Endothelial cell of umbilical vein (primary cell): Measurements from ENCODE around the gene CELA2B. TPM values are rescaled to one million over a fixed set of nuclear protein-coding genes. Genes with fewer than 3 reads are reported as not detected.

Experiments used
- BruUV-seq: library from RNA; stranded (reverse); fragments of 400-500 nt; replicated peaks from 2 replicates; lab custom pipeline; 2021; lab: Mats Ljungman, UMichigan
- CTCF ChIA-PET: fragments of 300-600, 350-600 bp; sonication (Branson Sonifier 250); formaldehyde crosslinking; loops from one replicate; lab custom pipeline; 2021; ENCODE audit warnings: antibody characterized with exemption, inconsistent platforms; lab: Charles Lee
- POLR2A ChIA-PET: fragments of 300-600, 350-600 bp; sonication (Branson Sonifier 250); formaldehyde crosslinking; loops from one replicate; lab custom pipeline; 2021; ENCODE audit warnings: antibody characterized with exemption, inconsistent platforms; lab: Charles Lee
- DNase-seq: peaks from one replicate; pipeline ENCODE4 v3.0.0-alpha.2; 2011; ENCODE audit warnings: low read depth, low spot score
- FAIRE-seq: peaks from 2 replicates; lab custom pipeline; 2011; peaks lifted over from hg19 to GRCh38; lab: Jason Lieb, UNC
- H2AFZ ChIP-seq: 2 replicates; pipeline ENCODE4 v1.6.0; 2012; ENCODE audit warnings: low read depth, low read length, control low read depth, inconsistent platforms
- H3K27ac ChIP-seq: 2 replicates; pipeline ENCODE4 v1.5.1; 2011; ENCODE audit warnings: low read depth, mild to moderate bottlenecking, control low read depth, low read length, moderate library complexity; ENCODE audit not compliant: insufficient read depth
- H3K27me3 ChIP-seq, 2 experiments: 2 replicates each; pipeline versions ENCODE4 v1.6.0 to v1.6.1; 2011; ENCODE audit warnings: low read length in 2 of 2, mixed read lengths in 1 of 2; ENCODE audit not compliant: control insufficient read depth in 2 of 2, insufficient read depth in 2 of 2
- H3K36me3 ChIP-seq, 2 experiments: 2 replicates in 1 of 2; 3 replicates in 1 of 2; pipeline ENCODE4 v1.5.1; 2011; ENCODE audit warnings: low read length in 2 of 2, mild to moderate bottlenecking in 1 of 2, moderate library complexity in 1 of 2; ENCODE audit not compliant: control insufficient read depth in 2 of 2, insufficient read depth in 2 of 2; ENCODE audit errors: extremely low read depth in 1 of 2
- H3K4me1 ChIP-seq: 3 replicates; pipeline ENCODE4 v1.5.1; 2011; ENCODE audit warnings: mild to moderate bottlenecking, low read length; ENCODE audit not compliant: control insufficient read depth, insufficient read depth; ENCODE audit errors: extremely low read depth
- H3K4me2 ChIP-seq: 2 replicates; pipeline ENCODE4 v1.6.1; 2011; ENCODE audit warnings: low read length, control low read depth, mixed read lengths; ENCODE audit not compliant: insufficient read depth
- H3K4me3 ChIP-seq, 3 experiments: fragments of 200-600 bp in 1 of 3; sonication (generic), shearing (Covaris generic) in 1 of 3; replicated peaks in 1 of 3; 2 replicates each; pipeline ENCODE4 v1.5.1; 2011 to 2016; ENCODE audit warnings: control low read depth in 3 of 3, low read length in 3 of 3, mild to moderate bottlenecking in 2 of 3, inconsistent platforms in 1 of 3, low read depth in 1 of 3, moderate library complexity in 1 of 3; ENCODE audit not compliant: insufficient read depth in 1 of 3
- H3K79me2 ChIP-seq: 2 replicates; pipeline ENCODE4 v1.6.0; 2012; ENCODE audit warnings: low read length, inconsistent platforms; ENCODE audit not compliant: control insufficient read depth, insufficient read depth
- H3K9ac ChIP-seq: replicated peaks from 2 replicates; pipeline ENCODE3; 2011; ENCODE audit warnings: low read length, control low read depth; ENCODE audit not compliant: insufficient read depth; ENCODE audit errors: extremely low read depth
- H3K9me1 ChIP-seq: replicated peaks from 3 replicates; pipeline ENCODE4 v1.6.0; 2011; ENCODE audit warnings: mild to moderate bottlenecking, low read length; ENCODE audit not compliant: control insufficient read depth, insufficient read depth; ENCODE audit errors: extremely low read depth
- H3K9me3 ChIP-seq: replicated peaks from 2 replicates; pipeline ENCODE4 v1.5.1; 2012; ENCODE audit warnings: low read length, inconsistent platforms; ENCODE audit not compliant: control insufficient read depth, insufficient read depth
- H4K20me1 ChIP-seq: replicated peaks from 2 replicates; pipeline ENCODE3; 2011; ENCODE audit warnings: mild to moderate bottlenecking, low read length; ENCODE audit not compliant: control insufficient read depth, insufficient read depth; ENCODE audit errors: extremely low read depth
- CTCF ChIP-seq, 2 donors: IDR thresholded peaks; 1 replicate in 1 of 2; 2 replicates in 1 of 2; pipeline ENCODE4 v1.5.1; 2011; ENCODE audit warnings: low read length in 2 of 2, mild to moderate bottlenecking in 2 of 2, moderate library complexity in 2 of 2, control low read depth in 1 of 2, inconsistent platforms in 1 of 2, low read depth in 1 of 2; ENCODE audit not compliant: insufficient read depth in 1 of 2; ENCODE audit errors: extremely low read depth in 1 of 2
- EZH2 ChIP-seq: IDR thresholded peaks from 2 replicates; pipeline ENCODE4 v1.6.1; 2012; ENCODE audit warnings: borderline replicate concordance, low read depth, mild to moderate bottlenecking, moderate library complexity, low read length, inconsistent platforms; ENCODE audit not compliant: severe bottlenecking
- FOS ChIP-seq: IDR thresholded peaks from 2 replicates; pipeline ENCODE4 v1.6.1; 2011; ENCODE audit warnings: mild to moderate bottlenecking, low read length, moderate library complexity, borderline replicate concordance; ENCODE audit not compliant: insufficient read depth
- GATA2 ChIP-seq: IDR thresholded peaks from 2 replicates; pipeline ENCODE4 v1.7.0; 2011; ENCODE audit warnings: low read depth, mild to moderate bottlenecking, moderate library complexity, mixed read lengths, low read length; ENCODE audit not compliant: insufficient read length, insufficient read depth
- JUN ChIP-seq: IDR thresholded peaks from 2 replicates; pipeline ENCODE4 v1.6.1; 2011; ENCODE audit warnings: borderline replicate concordance, low read depth; ENCODE audit not compliant: insufficient read length, insufficient read depth
- MYC ChIP-seq: IDR thresholded peaks from one replicate; pipeline ENCODE4 v1.6.1; 2011; ENCODE audit warnings: mild to moderate bottlenecking, low read depth, low read length
- POLR2A ChIP-seq: IDR thresholded peaks from 2 replicates; pipeline ENCODE4 v1.6.1; 2012; ENCODE audit warnings: low read depth, mild to moderate bottlenecking, control low read depth, low read length
- POLR2AphosphoS5 ChIP-seq: IDR thresholded peaks from 2 replicates; pipeline ENCODE4 v1.6.1; 2012; ENCODE audit warnings: low read depth, mild to moderate bottlenecking, control low read depth, low read length, moderate library complexity; ENCODE audit not compliant: insufficient read depth
- dilution Hi-C: fragments of 300-500 bp; cut with MboI; formaldehyde crosslinking; loops from one replicate; pipeline ENCODE4 v1.15.0; 2019; ENCODE audit warnings: low sequenced_read_pairs; ENCODE audit not compliant: extremely low pct_ligation_motif_present
- intact Hi-C: fragments of 100-400 bp; cut with micrococcal nuclease; formaldehyde crosslinking; loops from one replicate; pipeline ENCODE4 v1.10.0; 2022
- polyA plus RNA-seq, 4 experiments: library from polyadenylated mRNA; depleted of rRNA in 3 of 4; stranded (reverse) in 3 of 4; unstranded in 1 of 4; fragments of >200 nt; gene quantifications; 2 replicates each; pipeline versions ENCODE4 v1.2.1 to v1.2.3, GENCODE V29; 2011 to 2012; ENCODE audit warnings: missing spikeins in 1 of 4
- total RNA-seq: library from RNA; stranded (reverse); gene quantifications from 2 replicates; pipeline ENCODE4 v1.2.3, GENCODE V29; 2021
- TF ChIP-seq, protein P1 (sequence below): IDR thresholded peaks from 2 replicates; pipeline ENCODE4 v1.6.1; 2011; ENCODE audit not compliant: insufficient read depth, insufficient read length

Gene CELA2B
- total and polyA plus RNA-seq, 2 donors (not counting 3 experiments of a cell fraction or from before 2014, with no cell fraction given): not detected

DNA sequence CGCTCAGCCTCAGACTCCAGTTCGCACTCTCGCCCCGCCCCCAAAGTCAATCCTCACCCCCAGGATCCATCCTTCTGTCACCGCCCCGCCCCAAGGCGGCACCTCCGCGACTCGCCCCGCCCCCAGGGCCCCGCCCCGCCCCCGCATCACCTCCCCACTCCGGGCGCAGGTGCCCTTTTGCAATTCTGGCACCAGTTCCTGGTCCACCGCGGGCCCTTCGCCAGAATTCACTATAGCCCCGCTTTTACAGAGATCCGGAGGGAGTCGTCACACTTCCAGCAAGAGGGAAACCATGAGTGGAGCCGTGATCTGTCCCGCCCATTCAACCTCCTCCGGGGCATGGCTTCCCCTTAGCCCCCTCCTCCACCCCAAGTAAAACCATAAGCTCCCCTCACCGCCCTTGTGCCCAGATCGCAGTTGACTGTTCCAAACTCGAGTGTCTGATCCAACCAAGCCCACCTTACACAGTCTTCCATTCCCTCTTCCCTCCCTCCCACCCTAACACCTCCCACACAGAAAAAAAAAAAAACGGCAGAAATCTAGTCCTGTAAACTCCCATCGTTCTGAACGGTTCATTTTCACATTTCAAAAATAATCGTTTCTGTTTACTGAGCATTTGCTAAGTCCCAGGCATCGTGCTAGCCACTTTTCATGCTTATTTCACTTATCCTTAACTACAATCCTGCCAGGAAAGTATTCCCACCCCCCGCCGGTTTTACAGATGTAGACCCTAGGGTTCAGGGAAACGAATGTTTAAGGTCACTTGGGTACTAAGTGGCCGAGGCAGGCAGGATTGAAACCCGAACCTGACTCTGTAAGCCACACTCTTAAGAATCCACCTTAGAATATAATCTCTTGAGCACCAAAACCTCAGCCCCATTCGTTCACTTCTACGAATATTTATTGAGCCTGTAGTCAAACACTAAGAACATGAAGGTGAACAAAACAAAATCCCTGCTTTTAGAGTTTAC lies 49.4 kb downstream of the CELA2B start:
- Histone ChIP-seq H3K4me3 (peak overlapping the region; percentile 50 to 88 (median 74)), H3K9ac (peak overlapping the region; percentile 22), H3K4me2 (peak overlapping the region; percentile 68), H4K20me1 (no peaks in the 10 kb centered on the region), H3K9me3 (no peaks in the 10 kb centered on the region), H3K36me3 (no peaks in the 10 kb centered on the region), H3K79me2 (peaks cover 11% of the 10 kb centered on the region), H3K27me3 (no peaks in the 10 kb centered on the region), H3K4me1 (peaks cover 24% of the 10 kb centered on the region), H2AFZ (peak overlapping the region; percentile 96), H3K27ac (peak overlapping the region; percentile 37), H3K9me1 (no peaks in the 10 kb centered on the region)
- ChIA-PET CTCF (no interaction called here), POLR2A (no interaction called here)
- dilution Hi-C loops: no loop called here
- DNase-seq (no peak), FAIRE-seq (no peak)
- BruUV-seq: no TSS peak
- TF ChIP-seq EZH2: no peak
- TF ChIP-seq POLR2AphosphoS5: peak; percentile 6
- no peak for TF ChIP-seq POLR2A
- intact Hi-C loops: loop anchor here (1.0 to 10.0 kb wide), 4 partner anchors 78 to 319 kb away; partner anchors contain the start of genes DDI2 and SPEN

GRCh38 chr1:15526021-15526489 lies 50.2 kb downstream of the CELA2B start:
- dilution Hi-C loops (no loop called here), intact Hi-C loops (loop anchor here (1.0 to 10.0 kb wide), 3 partner anchors 77 to 319 kb away; partner anchors contain the start of genes DDI2 and SPEN)
- no peaks in the 10 kb centered on the region for H3K9me3 ChIP-seq
- no peaks in the 10 kb centered on the region for H3K27me3 ChIP-seq
- TF ChIP-seq POLR2AphosphoS5 (no peak), CTCF (IDR thresholded peaks at IDR 0.05; ENCODE audit: extremely low read depth in 1 of 2, insufficient read depth in 1 of 2, low read depth in 1 of 2, low read length in 2 of 2) (no peak), FOS (no peak), JUN (no peak), EZH2 (no peak), POLR2A (no peak), MYC (no peak), GATA2 (no peak)
- TF ChIP-seq, protein P1, sequence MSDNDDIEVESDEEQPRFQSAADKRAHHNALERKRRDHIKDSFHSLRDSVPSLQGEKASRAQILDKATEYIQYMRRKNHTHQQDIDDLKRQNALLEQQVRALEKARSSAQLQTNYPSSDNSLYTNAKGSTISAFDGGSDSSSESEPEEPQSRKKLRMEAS: no peak
- POLR2A ChIA-PET: no interaction called here
- H2AFZ ChIP-seq: peak overlapping the region; percentile 96
- peak overlapping the region; percentile 37 for H3K27ac ChIP-seq
- peak overlapping the region; percentile 68 for H3K4me2 ChIP-seq
- no TSS peak for BruUV-seq
- peaks cover 24% of the 10 kb centered on the region for H3K4me1 ChIP-seq
- H3K9me1 ChIP-seq: no peaks in the 10 kb centered on the region
- CTCF ChIA-PET: interaction anchor here (1.3 kb wide), 1 partner anchor 203 kb away, joined by 3 read pairs; no protein-coding TSS in a partner anchor
- peak overlapping the region; percentile 22 for H3K9ac ChIP-seq
- peak overlapping the region in 2 of 3 experiments; percentile 16 to 74 for H3K4me3 ChIP-seq
- peaks cover 11% of the 10 kb centered on the region for H3K79me2 ChIP-seq
- no peak for FAIRE-seq
- H3K36me3 ChIP-seq: no peaks in the 10 kb centered on the region
- no peak for DNase-seq
- no peaks in the 10 kb centered on the region for H4K20me1 ChIP-seq
